HG03159 (cell line): ENCODE measurements around the gene SCO2.

Source experiments
- ATAC-seq: cut with Tn5 transposase; IDR thresholded peaks from one replicate; pipeline ENCODE4 v1.9.1; 2021; ENCODE audit warnings: mild to moderate bottlenecking, moderate library complexity; ENCODE audit not compliant: unreplicated experiment

SCO2 gene, protein sequence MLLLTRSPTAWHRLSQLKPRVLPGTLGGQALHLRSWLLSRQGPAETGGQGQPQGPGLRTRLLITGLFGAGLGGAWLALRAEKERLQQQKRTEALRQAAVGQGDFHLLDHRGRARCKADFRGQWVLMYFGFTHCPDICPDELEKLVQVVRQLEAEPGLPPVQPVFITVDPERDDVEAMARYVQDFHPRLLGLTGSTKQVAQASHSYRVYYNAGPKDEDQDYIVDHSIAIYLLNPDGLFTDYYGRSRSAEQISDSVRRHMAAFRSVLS

DNA sequence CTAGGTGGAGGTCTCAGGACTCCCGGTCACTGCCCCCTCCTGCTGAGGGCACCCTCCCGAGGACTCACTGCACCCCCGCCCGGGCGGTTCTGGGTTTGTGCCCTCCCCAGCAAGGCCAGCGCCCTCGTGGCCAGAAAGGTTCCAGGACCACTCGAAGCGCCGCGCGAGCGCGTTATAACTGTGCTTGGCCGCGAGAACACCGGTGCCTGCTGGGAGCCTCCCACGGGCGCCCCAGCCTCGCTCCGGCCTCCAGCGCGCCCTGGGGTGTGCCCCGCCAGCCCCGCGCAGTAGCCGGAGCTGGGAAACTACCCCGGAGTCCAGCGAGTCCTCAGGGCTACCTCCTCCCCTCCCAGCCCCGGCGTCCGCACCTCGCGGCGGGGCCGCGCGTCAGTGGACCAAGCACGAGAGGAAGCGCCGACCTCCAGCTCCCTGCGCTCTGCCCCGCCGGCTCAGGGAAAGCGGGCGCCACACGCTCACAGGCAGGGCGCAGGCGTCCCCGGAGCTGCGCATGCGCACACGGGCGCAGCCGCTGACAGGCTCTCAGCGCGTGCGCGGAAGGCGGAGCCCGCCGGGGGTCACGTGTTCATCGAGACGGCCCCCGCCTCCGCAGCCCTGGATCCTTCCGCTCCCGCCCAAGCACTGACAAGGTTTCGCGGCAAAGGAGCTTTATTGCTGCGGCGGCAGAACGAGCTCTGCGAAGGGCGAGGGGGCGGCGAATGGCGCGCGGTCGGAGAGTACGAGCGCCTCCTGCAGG, at the start of gene SCO2:
SCO2 (minus strand) TSS at position 495 of the 754 bp plus-strand sequence. CDS start 1,187 bp downstream, outside the sequence.
- peak; percentile 42 for ATAC-seq

DNA sequence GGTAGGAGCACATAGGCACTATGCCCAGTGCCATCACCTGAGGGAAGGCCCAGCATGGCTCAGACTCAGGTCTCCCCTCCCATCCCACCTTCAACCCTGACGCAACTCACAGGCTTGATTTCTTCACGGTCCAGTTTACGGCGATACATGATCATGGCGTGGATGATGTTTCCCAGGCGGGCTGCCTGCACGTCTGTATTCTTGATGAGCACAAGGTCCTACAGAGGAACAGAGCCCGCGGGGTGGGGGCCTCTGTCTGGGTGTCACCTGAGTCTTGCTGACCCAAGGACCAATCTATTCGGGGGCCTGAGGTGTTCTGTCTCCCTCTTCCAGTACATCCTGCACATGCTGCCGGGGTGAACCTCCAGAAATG, 49.0 kb upstream of the SCO2 start:
- no peak for ATAC-seq

DNA sequence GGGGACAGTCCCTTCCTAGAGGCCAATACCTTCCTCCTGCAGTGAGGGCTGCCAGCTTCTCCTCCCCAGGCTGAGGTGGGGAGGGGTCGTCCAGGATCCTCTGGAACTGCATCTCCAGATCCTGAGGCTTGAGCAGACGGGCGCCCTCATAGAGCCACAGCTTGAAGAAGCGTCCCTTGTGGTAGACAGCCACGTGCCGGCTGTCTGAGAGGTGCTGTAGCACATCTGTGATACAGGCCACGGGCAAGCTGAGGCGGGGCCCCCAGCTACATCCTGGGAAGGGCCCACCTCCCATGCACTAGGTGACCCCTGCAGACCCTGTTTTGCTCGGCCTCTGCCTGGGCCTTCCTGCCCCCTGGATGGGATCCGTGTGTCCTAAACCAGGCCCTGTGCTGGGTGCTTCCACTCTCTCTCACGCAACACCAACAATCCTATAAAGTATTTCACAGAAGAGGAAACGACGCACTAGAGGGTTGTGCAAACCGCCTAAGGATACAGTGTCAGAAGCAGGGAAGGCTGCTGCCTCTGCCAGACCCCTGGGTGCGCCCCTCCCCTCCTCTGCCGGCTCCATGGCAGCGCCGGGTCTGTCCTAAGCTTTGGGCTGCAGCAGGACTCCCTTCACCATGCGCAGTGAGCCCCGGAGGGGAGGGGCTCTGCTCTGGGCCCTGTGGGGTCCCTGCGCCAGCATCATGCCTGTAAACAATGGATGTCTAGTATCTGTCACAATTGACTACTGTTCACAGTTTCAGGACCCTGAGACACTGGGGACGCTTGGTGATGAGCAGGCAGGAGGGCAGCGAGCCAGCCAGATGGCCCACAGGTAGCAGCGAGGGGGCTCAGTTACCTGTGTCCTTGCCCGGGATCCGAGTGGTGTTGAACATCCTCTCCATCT, 48.3 kb upstream of the SCO2 start:
- no peak for ATAC-seq

DNA sequence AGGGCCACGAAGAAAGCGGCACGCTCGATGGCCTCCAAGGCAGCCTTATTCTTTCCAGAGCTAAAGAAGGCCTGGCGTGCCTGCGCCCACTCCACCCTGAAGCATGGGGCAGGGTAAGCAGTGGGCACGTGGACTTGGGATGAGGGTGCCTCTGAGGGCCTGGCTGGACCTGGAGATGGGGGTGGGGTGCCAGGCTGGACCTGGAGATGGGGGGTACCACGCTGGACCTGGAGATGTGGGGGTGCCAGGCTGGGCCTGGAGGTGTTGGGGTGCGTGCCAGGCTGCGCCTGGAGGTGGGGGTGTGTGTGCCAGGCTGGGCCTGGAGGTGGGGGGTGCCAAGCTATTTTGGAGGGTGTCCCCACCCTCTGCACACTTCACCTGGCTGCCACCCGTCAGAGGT, 47.6 kb upstream of the SCO2 start:
- ATAC-seq, result no peak

DNA sequence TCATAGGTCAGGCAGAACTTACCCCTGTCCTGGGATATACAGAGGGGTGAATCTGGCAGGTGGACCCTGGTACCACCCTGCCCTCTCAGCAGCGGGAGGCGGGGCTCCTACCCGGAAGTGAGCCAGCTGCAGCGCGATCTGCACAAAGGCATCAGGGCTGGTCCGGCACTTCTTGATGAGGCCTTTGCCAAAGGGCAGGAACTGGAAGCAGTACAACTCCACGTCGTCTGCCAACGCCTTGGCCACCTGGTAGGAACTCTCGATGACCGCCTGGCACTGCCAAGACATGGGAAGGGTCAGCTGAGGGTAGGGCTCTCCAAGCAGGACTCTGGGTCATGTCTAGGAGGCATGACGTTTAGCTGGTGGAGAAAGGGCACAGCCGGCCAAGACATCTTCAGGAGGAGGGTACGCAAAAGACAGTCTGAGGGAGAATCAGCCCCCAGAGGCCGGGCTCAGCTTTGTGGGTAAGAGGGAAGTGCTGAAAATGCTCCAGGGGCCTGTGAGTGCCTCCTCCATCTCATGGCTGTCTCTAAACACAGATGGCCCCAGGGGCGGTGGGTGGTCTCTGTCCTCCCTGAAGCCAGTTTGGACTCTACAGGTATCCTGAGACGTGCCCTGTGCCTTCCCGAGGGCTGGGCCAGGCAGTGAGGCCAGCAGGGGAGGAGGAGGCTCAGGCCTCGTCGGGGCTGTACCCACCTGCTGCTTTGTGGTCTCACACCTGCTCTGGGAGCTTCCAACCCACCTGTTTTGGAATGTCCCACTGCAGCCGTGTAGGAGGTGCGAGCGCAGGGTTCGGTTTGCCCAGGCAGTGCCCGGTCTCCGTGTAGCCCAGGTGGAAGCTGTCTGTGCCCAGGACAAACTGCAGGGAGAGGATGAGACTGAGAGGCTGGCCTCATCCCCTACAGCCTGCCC, 46.1 kb upstream of the SCO2 start:
- ATAC-seq, result no peak

DNA sequence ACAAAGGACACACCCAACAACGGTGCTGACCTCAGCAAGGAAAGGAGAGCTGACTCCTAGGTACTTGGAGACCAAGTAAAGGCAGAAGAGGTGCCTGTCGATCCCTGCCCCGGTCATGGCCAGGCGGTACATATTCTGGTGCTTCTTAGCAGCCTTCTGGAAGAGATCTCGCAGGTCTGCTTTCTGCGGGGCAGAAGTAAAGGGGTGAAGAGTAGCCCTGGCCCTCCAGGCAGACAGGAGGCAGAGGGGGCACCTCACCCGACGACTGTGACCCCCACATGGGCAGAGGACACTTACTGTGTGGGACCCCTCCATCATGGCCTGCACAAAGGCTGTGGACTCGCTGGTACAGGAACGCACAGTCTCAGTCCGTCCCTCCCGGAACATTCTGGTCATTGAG, 45.5 kb upstream of the SCO2 start:
- no peak for ATAC-seq

DNA sequence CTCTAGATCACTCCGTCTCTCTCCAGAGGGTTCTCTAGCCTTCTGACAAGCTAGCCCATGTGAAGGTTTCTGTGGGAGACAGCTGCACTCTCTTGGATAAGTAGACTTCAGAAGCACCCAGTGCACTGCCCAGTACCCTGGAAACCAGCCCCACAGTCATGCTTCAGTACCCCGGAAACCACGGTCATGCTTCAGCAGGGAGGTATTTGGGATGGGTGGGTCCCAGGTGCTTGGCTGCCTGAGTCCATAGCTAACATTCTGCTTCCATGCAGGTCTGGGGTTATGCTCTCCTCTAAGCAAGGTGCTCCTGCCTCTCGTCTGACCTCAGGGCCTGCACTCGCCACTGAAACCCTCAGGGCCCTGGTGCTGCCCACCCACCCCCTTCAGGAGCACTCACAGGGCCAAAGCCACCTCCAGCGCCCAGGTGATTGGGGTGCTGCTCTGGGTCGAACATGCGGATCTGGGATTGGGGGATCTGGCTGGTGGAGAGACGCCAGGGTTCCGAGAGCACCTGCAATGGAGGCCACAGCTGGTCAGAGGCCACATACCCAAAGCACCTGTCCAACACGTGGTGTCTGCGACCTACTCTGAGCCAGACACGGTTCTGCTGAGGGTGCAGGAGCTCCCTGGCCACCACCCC, 44.6 kb upstream of the SCO2 start:
- ATAC-seq, result no peak

DNA sequence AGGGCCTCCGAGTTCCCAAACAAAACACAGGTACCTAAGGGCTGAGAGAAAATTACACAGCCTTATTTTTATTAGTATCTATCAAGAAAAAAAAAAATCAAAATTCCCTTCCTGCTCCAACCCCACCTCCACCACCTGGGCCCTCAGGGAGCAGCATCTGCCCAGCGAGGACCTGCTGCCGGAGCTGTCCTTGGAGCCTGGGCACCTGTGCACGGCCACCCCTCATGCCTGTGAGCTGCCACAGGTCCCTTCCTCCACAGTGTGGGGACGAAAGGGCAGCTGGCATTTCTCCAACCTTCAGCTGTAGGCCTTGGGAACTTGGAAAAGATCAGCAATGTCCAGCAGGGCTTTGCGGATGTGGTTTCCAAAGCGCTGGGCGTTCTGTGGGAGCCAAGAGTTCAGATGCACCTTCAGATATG, 43.7 kb upstream of the SCO2 start:
- ATAC-seq, result no peak

DNA sequence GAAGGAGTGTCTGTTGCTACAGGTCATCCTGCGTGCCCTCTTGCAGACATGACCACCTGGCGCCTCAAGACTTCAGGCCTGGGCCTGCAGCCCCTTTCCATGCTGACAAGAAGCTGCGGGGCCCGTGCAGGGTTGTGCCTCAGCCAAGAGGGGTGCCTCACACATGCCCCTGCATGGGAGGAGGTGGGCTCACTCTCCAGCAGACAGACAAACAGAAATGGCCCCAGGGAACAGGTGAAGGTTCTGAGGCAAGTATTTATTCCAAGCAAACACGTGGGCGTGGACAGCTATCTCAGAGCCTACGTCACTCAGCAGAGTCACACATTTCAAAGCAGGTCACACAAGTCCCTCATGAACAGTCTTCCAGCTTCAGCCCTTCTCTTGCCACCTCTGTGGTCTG, 43.2 kb upstream of the SCO2 start:
- no peak for ATAC-seq

DNA sequence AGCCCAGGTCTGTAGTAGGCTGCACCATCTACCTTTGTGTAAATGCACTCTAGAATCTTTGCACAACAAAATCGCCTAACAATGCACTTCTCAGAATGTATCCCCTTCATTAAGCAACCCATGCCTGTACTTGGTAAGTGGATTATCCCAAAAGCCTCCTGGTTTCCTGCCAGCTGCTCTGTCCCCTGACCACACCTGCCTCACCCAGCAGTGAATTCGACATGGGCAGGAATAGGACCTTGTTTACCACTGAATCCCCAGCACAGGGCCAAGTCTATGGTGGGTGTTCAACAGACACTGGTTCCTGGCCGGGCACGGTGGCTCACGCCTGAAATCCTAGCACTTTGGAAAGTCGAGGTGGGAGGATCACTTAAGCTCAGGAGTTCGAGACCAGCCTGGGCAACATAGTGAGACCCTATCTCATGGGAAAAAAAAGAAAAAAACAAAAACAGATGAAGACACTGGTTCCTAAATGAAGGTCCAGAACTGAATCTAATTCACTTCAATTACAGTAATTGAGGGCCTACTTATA, 42.4 kb upstream of the SCO2 start:
- no peak for ATAC-seq

DNA sequence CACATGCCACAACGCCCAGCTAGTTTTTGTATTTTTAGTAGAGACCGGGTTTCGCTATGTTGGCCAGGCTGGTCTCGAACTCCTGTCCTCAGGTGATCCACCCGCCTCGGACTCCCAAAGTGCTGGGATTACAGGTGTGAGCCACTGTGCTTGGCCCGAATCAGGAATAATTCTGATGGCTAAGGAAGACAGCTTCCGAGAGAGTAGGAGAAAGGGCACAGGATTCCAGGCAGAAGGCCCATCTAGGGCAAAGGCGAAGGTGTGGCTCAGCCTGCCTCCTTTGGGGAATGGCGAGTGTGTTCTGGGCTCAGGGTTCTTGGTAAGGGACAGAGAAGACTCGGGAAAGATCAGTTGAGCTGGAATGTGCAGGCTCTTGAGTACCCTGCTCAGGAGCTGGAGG, 38.9 kb upstream of the SCO2 start:
- ATAC-seq, result no peak

DNA sequence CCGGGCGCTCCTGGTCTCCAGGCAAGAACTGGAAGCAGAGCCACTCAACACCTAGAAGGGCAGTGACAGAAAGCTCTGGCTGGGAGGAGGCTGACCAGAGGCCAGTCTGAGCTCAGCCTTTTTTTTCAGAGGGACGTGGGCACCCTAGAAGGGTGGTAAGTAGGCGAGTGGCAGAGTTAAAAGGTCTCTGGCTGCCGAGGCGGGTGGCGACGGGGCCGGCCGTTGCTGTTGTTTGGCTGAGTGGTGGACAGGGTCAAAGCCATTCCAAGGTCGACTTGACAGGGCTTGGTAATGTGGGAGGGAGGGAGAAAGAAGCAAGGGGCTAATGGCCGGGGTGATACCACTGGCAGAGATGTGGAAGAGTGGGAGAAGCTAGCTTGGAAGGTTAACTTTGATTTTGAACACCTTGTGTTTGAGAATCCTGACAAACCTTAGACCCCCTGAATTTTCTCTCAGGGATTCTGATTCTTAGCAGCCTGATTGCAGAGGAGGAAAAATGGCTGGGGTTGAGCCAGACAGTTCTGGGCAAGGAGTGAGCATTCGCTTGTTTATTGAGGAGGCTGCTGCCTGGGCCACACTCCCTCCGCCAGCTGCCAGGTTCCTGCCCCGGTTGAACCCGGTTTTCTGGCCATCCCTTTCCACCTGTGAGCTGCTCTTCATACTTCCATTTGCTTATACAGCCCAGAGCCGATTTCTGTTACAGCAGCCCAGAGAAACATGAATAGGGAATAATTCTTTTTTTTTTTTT, 38.2 kb upstream of the SCO2 start:
- no peak for ATAC-seq

DNA sequence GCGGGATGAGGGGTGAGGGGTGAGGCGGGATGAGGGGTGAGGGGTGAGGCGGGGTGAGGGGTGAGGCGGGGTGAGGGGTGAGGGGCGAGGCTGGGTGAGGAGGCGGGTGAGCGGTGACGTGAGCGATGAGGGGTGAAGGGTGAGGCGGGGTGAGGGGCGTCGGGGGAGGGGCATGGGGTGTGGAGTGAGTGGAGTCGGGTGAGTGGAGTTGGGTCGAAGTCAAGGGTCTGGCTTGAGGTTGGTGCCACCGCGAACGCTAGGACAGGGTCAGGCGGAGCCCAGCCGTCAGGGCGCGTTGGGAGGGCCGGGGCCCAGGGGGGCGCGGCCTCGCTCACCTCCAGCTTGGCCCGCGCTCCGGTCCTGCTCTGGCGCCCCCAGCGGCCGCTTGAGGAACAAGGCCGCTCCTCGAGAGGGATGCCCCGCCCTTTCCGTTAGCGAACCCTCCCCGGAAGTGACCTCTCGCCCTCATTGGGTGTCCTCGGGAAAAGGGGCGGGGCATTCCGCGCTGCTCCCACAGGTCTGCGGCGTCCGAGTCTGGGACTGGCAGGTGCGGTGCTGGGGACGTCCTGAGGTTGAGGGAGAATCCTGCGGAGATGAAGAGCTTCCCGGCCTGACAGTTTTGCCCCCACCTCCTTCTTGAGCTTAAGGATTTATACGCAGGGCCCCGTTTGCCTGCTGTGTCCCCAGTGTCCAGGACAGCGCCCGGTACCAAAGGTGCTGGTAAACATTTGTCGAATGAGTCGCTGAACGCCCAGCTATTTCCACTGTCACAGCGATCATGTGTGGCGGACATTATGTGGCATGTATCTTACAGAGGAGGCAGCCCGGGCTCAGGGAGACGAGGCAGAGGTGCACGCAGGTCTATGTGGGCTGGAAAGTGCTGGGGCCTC, 37.4 kb upstream of the SCO2 start, which contains the start of gene SYCE3:
SYCE3 (minus strand) TSS at position 397 of the 890 bp plus-strand sequence. CDS start 6,514 bp downstream, outside the sequence.
- ATAC-seq, result peak; percentile 93

DNA sequence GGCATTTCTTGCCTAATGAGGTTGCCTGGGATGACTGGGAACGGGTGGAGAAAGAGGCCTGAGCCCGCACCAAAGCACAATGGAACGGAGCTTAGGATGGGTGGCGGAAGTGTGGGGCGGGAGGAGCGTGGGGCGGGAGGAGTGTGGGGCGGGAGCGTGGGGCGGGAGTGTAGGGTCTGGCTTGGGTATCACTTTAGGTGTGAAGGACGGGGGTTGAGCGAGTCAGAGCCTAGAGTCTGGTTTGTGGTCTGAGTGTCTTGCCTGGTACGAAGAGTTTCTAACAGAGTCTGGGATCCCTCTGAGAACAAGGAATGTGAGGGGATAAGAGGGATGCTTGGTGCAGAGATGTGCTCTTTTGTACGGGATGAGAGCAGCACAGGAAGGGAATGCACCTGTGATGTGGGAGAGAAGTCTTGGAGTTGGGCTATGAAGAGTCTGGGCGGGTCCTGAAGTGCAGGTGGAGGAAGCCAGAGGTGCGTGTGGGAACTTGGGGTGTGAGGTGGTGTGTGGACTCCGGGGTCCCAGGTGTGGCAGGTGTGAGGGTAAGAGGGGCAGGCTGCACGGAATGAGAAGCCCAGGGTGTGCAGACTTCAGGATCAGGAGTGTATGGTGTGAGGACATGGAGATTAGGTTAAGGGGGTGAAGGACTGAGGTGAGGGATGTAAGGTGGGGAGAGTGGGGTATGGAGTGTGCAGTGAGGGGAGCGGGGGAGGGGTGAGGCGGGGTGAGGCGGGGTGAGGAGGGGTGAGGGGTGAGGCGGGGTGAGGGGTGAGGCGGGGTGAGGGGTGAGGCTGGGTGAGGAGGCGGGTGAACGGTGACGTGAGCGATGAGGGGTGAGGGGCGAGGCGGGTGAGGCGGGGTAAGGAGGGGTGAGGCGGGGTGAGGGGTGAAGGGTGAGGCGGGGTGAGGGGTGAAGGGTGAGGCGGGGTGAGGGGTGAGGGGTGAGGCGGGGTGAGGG, 36.3 kb upstream of the SCO2 start:
- ATAC-seq, result no peak

DNA sequence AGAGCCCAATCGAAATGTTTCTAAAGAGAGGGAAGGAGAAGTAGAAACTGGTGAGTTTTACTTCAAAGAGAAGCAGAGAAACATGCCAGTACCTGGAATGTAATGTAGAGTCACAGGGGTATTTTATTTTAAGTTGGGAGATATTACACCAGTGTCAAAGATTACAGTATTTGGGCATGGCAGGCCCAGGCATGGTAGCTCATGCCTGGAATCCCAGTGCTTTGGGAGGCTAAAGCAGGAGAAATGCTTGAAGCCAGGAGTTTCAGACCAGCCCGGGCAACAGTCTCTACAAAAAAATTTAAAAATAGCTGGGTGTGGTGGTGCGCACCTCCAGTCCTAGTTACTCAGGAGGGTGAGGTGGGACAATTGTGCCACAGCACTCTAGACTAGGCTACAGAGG, 34.6 kb upstream of the SCO2 start:
- no peak for ATAC-seq

DNA sequence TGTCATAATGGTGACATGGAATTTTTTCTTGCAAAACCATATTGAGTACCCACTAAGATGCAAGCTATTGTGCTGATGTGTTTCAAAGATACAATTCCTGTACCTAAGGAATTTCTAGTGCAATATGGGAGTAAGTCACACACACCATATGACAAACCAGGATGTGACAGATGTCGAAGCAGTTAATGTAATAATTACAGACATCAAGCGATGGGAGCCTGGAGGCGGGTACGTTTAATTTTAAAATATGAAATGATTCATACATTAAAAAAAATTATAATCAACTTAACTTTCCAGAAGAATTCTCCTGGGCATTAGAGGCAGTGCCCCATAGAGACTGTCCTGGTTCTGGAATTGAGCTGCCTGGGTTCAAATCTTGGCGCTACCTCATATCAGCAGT, 31.3 kb upstream of the SCO2 start:
- no peak for ATAC-seq

DNA sequence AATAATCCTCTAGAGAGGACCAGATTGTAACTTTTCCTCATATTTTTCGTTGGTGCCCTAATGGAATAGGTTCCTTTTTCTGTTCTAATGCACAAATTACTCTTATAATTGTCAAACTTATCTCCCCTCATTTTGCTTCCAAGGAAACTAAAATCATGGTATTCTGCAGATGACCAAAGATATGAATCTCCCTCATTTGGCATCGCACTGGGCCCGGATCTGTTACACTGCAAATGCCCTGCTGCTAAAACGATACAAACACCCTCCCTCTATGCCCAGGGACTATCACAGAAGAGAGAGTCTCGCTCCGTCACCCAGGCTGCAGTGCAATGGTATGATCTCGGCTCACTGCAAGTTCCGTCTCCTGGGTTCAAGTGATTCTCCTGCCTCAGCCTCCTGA, 27.9 kb upstream of the SCO2 start:
- ATAC-seq, result no peak
